ENCODE data around the gene SGPL1. TPM values are rescaled to one million over a fixed set of nuclear protein-coding genes. Genes with fewer than 3 reads are reported as not detected.

Gene SGPL1
- total RNA-seq, 1 experiment from 2014 or later, result 52.6 TPM

DNA sequence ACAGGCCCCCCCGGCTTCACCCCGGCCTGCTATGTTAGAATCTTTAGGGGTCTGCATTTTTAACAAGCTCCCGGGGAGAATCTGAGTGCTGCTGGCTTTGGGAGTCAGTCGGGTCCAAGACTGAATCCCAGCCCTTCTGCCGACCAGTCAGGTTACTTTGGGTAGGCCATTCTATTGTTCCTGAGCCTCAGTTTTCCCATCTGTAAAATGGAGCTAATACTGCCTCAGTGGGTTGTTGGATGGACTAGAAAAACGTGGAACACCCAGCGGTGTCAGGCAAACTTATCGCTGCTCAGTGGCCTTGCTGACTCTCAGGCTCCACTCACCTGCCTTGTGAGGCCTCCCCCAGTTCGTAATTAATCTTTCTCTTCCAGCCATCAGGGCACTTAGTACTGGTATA, 42.3 kb upstream of the SGPL1 start:
- Histone ChIP-seq H2BK5ac (ENCODE audit: insufficient read length, low read length) (no peak overlapping the region), H4K8ac (replicated peaks; ENCODE audit: insufficient read length, low read depth, low read length) (no peak overlapping the region), H3T11ph (ENCODE audit: low read length) (no peak overlapping the region), H2BK12ac (ENCODE audit: insufficient read length, low read depth, low read length) (no peak overlapping the region), H3K9me3 (ENCODE audit: control insufficient read depth, low read depth, low read length) (no peaks in the 10 kb centered on the region), H3K56ac (ENCODE audit: insufficient read length, low read depth, low read length) (no peak overlapping the region), H3K23me2 (ENCODE audit: insufficient read length, low read depth, low read length, poor library complexity, severe bottlenecking) (no peaks in the 10 kb centered on the region), H3K14ac (ENCODE audit: insufficient read depth, low read length) (no peak overlapping the region), H4K91ac (ENCODE audit: insufficient read length, low read depth, low read length) (no peak overlapping the region), H2BK20ac (ENCODE audit: low read depth, low read length, poor library complexity, severe bottlenecking) (no peak overlapping the region), H3K18ac (ENCODE audit: insufficient read length, low read depth, low read length) (no peak overlapping the region), H3K4me2 (ENCODE audit: insufficient read depth, insufficient read length, low read length) (no peak overlapping the region), H3K23ac (ENCODE audit: insufficient read length, low read depth, low read length) (no peak overlapping the region), H2BK120ac (ENCODE audit: low read depth, low read length, poor library complexity, severe bottlenecking) (no peak overlapping the region), H2AFZ (ENCODE audit: low read length) (no peak overlapping the region), H3K4me1 (ENCODE audit: insufficient read depth, low read length) (no peaks in the 10 kb centered on the region), H2AK5ac (ENCODE audit: insufficient read length, low read length) (no peak overlapping the region), H3K79me1 (ENCODE audit: insufficient read depth, low read depth, low read length, poor library complexity, severe bottlenecking) (no peaks in the 10 kb centered on the region), H4K20me1 (ENCODE audit: control insufficient read depth, insufficient read depth, insufficient read length) (peaks cover 2% of the 10 kb centered on the region), H3K27ac (ENCODE audit: insufficient read length, low read depth, low read length) (no peak overlapping the region), H3K79me2 (ENCODE audit: insufficient read depth, low read length) (no peaks in the 10 kb centered on the region), H2BK15ac (ENCODE audit: low read depth, low read length) (no peak overlapping the region), H3K27me3 (ENCODE audit: insufficient read depth, low read length) (no peaks in the 10 kb centered on the region), H3K9ac (ENCODE audit: extremely low read depth, insufficient read length, low read length) (no peak overlapping the region), H3K4ac (ENCODE audit: low read depth, low read length) (no peak overlapping the region), H4K5ac (ENCODE audit: insufficient read length, low read depth, low read length) (no peak overlapping the region)
- TF ChIP-seq, protein P1, sequence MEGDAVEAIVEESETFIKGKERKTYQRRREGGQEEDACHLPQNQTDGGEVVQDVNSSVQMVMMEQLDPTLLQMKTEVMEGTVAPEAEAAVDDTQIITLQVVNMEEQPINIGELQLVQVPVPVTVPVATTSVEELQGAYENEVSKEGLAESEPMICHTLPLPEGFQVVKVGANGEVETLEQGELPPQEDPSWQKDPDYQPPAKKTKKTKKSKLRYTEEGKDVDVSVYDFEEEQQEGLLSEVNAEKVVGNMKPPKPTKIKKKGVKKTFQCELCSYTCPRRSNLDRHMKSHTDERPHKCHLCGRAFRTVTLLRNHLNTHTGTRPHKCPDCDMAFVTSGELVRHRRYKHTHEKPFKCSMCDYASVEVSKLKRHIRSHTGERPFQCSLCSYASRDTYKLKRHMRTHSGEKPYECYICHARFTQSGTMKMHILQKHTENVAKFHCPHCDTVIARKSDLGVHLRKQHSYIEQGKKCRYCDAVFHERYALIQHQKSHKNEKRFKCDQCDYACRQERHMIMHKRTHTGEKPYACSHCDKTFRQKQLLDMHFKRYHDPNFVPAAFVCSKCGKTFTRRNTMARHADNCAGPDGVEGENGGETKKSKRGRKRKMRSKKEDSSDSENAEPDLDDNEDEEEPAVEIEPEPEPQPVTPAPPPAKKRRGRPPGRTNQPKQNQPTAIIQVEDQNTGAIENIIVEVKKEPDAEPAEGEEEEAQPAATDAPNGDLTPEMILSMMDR (conservative IDR thresholded peaks at IDR 0.05), result no peak
- H3K9me3 Mint-ChIP-seq, result no peaks in the 10 kb centered on the region
- WGBS (ENCODE audit: extremely low coverage, insufficient read length, low lambda C conversion rate), result no CpG with 5 or more reads among the region's 9 CpGs
- no peaks in the 10 kb centered on the region; a peak in 2 of 7 replicates for H3K36me3 Mint-ChIP-seq (ENCODE audit: insufficient read depth in 1 of 3, low read depth in 3 of 3)
- peaks cover 5 to 8% of the 10 kb centered on the region in 2 experiments; a peak in 3 of 4 replicates for H3K4me1 Mint-ChIP-seq
- no peak overlapping the region for H3K4me3 Mint-ChIP-seq
- H3K27ac Mint-ChIP-seq, result no peak overlapping the region
- DNase-seq, result no peak
- peaks cover 1% of the 10 kb centered on the region for H3K27me3 Mint-ChIP-seq (ENCODE audit: low read depth)
